GM19468 (cell line): ENCODE results near the gene EPHA6.
"Not testable (repeated sequence)": the region's sequence is repeated elsewhere in the genome, so short reads cannot be mapped to it uniquely, and the experiment has no call there.

Source experiments
- ATAC-seq: cut with Tn5 transposase; IDR thresholded peaks from one replicate; pipeline ENCODE4 v1.9.1; 2021; ENCODE audit warnings: mild to moderate bottlenecking, moderate library complexity, moderate number of reproducible peaks; ENCODE audit not compliant: unreplicated experiment; ENCODE audit errors: extremely low read depth

The EPHA6 gene

GRCh38 chr3:97530691-97531090 is 716.3 kb downstream of the EPHA6 start:
- ATAC-seq: no peak

- not testable (repeated sequence) for ATAC-seq
These were observed 733.2 kb downstream of the EPHA6 start for GRCh38 chr3:97547573-97547972.

DNA sequence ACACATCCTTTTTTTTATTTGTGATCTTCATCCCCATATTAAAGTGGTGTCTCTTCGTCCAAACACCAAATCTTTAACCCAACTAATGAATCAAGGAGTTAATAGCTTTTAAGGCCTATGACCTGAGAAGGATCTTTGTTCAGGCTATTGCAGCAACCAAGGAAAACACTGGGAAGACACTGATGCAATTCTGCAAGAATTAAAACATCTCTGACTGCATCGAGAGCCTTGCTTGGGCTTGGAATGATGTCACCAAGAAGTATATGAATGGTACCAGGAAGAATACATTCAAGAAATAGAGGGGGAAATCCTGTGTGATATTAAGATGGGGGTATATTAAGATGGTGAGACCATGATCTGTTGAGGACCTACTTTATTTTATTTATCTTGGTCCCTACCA is 736.0 kb downstream of the EPHA6 start:
- no peak for ATAC-seq

DNA sequence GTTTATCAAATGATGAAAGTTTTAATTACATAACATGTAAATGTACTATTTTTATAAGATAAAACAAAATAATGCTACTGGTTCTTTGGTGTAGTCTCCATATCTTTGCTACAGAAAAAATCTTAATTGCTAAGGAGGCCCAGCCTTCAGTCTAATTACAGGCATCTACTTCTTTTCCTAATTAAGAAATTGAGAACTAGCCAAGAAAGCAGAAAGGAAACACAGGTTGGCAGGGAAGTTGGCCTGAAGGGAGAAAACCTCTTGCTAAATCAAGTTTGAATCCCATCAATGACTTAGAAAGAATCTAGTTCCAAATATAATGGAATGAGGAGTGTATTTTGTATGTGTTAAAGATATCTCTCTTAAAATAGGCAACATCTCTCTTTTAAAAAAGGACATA is 737.8 kb downstream of the EPHA6 start:
- ATAC-seq: no peak

DNA sequence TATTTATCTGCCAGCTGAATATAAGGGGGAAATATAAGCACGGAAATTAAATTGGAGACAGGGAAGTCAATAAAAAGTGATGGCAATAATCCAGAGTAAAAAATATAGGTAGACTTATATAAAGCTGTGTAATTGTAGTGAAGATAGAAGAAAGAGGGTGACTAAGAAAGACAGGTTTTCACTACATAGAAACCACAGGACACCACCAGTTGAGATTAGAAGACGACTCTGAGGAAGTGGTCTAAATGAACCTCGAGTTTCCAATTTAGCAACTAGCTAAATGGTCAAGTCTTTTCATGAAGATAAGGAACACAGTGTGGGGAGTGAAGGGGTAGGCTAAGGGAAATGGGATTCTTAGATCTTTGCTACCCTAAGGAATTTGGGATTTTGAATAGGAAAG is 761.3 kb downstream of the EPHA6 start:
- ATAC-seq: no peak

DNA sequence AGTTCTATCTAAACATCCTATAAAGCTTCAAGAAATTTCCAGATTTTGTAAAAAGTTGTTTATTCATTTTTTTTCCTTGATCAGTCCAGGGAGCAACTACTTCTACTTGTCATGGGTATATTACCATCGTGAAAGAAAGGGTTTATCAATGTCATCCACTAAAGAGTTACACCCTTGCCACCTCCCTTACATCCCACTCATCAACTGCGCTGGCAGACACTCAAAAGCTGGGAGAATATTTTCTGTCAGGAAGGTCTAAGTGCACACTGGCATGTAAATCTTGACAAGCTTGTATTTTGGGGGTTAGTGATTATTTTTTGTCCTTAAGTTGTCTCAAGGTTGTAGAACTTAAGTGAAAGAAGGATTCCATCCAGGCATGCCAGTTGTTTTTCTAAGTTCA is 761.8 kb downstream of the EPHA6 start:
- ATAC-seq: no peak

DNA sequence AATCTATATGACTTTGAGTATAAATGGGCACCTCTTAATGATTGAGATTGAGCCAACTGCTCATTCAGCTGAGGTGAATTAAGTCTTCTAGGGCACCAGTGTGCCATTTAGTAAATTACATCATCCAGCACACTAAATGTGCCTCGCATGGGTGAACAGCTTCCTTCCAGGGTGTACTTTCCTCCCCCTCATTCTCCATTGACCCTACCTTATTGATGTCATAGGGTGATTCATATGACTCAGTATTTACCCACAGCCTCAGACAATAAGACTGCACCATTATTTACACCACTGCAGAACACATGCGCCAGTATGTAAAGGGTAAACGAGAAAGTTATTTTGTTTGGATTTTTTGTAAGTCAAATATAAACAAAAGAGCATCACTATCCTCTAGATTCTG is 765.0 kb downstream of the EPHA6 start:
- no peak for ATAC-seq

DNA sequence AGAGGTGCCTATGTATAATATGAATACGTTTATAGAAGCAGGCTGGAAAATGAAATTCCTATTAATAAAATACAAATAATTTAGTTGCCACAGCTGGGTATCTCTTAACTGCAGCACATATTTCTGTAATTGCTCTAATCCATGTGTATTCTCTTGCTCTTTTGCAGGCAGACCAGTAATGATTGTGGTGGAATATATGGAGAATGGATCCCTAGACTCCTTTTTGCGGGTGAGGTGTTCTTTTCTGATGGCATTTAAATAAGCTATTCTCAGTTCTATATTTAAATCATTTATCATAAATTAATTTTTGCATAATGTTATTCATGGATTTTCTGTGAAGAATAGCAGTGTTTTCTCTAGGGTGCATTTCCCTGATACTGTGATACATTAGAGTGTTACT is 796.2 kb downstream of the EPHA6 start:
- ATAC-seq: no peak

DNA sequence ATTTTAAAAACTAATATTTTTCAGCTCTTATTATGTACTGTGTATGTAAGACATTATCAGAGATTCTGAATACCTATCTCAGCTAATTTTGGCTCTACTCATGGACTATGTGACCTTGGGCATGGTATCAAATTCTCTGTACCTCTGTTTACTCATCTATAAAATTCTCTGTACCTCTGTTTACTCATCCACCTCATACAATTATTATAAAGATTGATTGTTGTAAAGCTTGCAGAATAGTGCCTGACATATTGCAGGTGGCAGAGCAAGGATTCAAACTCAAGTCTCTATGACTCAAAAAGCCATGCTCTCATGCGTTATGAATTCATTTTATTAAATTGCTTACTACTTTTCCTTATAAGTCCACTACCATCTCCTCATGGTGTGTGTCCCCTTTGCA is 798.2 kb downstream of the EPHA6 start:
- no peak for ATAC-seq

- no peak for ATAC-seq
These were observed 798.7 kb downstream of the EPHA6 start for GRCh38 chr3:97613139-97613538.

- ATAC-seq: not testable (repeated sequence)
These were observed 806.1 kb downstream of the EPHA6 start for GRCh38 chr3:97620514-97620913.

DNA sequence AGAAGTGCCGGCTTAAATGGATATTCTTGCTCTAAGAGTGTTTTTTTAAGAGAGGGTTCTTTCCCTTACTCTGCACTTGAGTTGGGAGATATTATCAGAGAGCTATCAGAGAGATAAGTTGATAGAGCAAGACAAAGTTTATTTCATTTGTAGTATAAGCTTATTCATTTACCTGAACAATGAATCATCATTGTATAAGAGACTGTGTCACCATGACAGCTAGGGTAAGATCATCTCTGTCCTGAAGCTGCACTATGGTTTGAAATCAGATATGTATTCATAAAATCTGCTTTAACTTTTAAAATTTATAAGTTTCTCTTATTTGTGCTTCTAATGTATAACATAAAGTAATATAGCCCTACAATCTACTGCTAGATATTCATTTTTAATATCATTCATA is 822.1 kb downstream of the EPHA6 start:
- no peak for ATAC-seq

DNA sequence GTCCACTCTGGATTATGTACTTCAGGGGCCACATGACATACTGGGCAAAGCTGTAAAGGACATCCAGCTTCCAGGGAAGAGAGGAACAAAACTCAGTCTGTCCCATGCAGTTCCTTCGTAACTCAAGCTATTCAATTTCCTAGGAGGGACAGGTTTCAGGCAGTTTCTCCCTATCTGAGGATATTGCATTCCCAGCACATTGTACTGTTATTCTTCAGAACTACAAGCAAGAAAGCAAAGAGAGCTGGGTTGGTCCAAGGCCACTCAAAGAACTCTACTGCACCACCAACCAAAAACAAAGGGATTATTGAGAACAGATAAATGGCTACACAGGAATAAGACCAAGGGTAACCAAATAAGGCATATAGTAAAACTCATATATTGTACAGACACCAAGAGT is 832.5 kb downstream of the EPHA6 start:
- ATAC-seq: no peak

GRCh38 chr3:97647441-97647982 is 833.1 kb downstream of the EPHA6 start:
- no peak for ATAC-seq

GRCh38 chr3:97655971-97656370 is 841.6 kb downstream of the EPHA6 start:
- no peak for ATAC-seq

GRCh38 chr3:97656638-97657037 is 842.2 kb downstream of the EPHA6 start:
- no peak for ATAC-seq

GRCh38 chr3:97658668-97659285 is 844.4 kb downstream of the EPHA6 start:
- no peak for ATAC-seq

- no peak for ATAC-seq
These were observed 847.9 kb downstream of the EPHA6 start for GRCh38 chr3:97662264-97662663.

GRCh38 chr3:97662762-97663161 is 848.4 kb downstream of the EPHA6 start:
- no peak for ATAC-seq

DNA sequence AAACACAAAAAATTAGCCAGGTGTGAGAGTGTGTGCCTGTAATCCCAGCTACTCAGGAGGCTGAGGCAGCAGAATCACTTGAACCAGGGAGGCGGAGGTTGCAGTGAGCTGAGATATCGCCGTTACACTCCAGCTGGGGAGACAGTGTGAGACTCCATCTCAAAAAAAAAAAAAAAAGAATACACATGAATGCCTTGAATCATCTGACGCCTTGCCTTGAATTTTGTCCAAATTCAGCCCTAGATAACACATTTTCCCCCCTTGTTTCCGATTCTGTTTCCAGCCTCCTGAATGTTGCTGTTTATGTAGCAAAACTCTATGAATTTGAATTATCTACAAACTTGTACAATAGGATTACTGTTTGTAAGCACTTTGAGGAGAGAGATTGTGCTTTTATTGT is 851.5 kb downstream of the EPHA6 start:
- no peak for ATAC-seq

DNA sequence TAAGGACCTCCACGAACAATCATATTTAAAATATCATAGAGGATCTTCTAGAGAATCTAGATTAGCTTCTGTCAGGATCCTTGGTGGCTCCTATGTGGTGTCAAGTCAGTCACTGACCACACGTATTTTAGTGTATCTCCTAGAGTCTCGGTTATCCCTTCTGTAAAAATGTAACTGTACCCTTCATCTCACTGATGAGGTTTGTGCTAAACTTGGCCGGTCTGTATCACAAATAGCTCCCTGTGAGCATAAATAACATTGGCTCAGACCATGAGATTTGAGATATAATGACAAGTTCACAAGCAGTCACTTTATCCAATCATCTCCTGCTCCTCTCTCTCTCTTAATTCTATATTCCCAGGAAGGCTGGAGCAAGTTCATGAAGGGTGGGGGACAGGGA is 856.6 kb downstream of the EPHA6 start:
- ATAC-seq: no peak

- ATAC-seq: no peak
These were observed 859.1 kb downstream of the EPHA6 start for GRCh38 chr3:97673357-97673997.
